Nephron (organoid): ENCODE results near the gene RFC4.
A peak's percentile ranks its signal among the peaks of the same experiment; 100 is the strongest.

Experiments used
- H3K27ac Mint-ChIP-seq, 3 experiments: 2 replicates each; pipeline ENCODE4 v1.8.0; 2020; ENCODE audit warnings: mixed read lengths in 3 of 3, mild to moderate bottlenecking in 2 of 3, moderate library complexity in 1 of 3
- H3K27me3 Mint-ChIP-seq: 2 replicates; pipeline ENCODE4 v1.8.0; 2021; ENCODE audit warnings: low read depth, mild to moderate bottlenecking, moderate library complexity, mixed read lengths
- H3K36me3 Mint-ChIP-seq: 2 replicates; pipeline ENCODE4 v1.8.0; 2020; ENCODE audit warnings: low read depth, mixed read lengths
- H3K4me1 Mint-ChIP-seq: 2 replicates; pipeline ENCODE4 v1.8.0; 2020; ENCODE audit warnings: mixed read lengths
- H3K4me3 Mint-ChIP-seq, 3 experiments: 2 replicates each; pipeline ENCODE4 v1.8.0; 2020; ENCODE audit warnings: mild to moderate bottlenecking in 3 of 3, mixed read lengths in 3 of 3, moderate library complexity in 2 of 3
- H3K9me3 Mint-ChIP-seq: 2 replicates; pipeline ENCODE4 v1.8.0; 2020; ENCODE audit warnings: mixed read lengths
- CTCF ChIP-seq, 3 experiments: fragments of 200-600 bp; sonication (generic); IDR thresholded peaks; one replicate each; pipeline ENCODE4 v1.5.0; 2021; ENCODE audit warnings: antibody characterized with exemption in 3 of 3; ENCODE audit not compliant: unreplicated experiment in 3 of 3

The RFC4 gene

GRCh38 chr3:186754006-186754405, 52.3 kb downstream of the RFC4 start:
- no peak overlapping the region for H3K27ac Mint-ChIP-seq
- no peaks in the 10 kb centered on the region for H3K4me1 Mint-ChIP-seq
- no peak for TF ChIP-seq CTCF (IDR thresholded peaks at IDR 0.05; ENCODE audit: unreplicated experiment in 3 of 3)
- H3K36me3 Mint-ChIP-seq = no peaks in the 10 kb centered on the region
- H3K27me3 Mint-ChIP-seq = peaks cover 19% of the 10 kb centered on the region
- H3K9me3 Mint-ChIP-seq = no peaks in the 10 kb centered on the region
- H3K4me3 Mint-ChIP-seq = no peak overlapping the region

GRCh38 chr3:186751480-186751879, 54.8 kb downstream of the RFC4 start:
- Mint-ChIP-seq H3K27me3 (peaks cover 4% of the 10 kb centered on the region), H3K4me3 (no peak overlapping the region), H3K36me3 (no peaks in the 10 kb centered on the region), H3K4me1 (no peaks in the 10 kb centered on the region), H3K9me3 (no peaks in the 10 kb centered on the region), H3K27ac (no peak overlapping the region)
- TF ChIP-seq CTCF (IDR thresholded peaks at IDR 0.05; ENCODE audit: unreplicated experiment in 3 of 3) = no peak

- no peak for TF ChIP-seq CTCF (IDR thresholded peaks at IDR 0.05; ENCODE audit: unreplicated experiment in 3 of 3)
- no peak overlapping the region for H3K27ac Mint-ChIP-seq
- peaks cover 7% of the 10 kb centered on the region for H3K27me3 Mint-ChIP-seq
- no peaks in the 10 kb centered on the region for H3K9me3 Mint-ChIP-seq
- H3K36me3 Mint-ChIP-seq = no peaks in the 10 kb centered on the region
- H3K4me3 Mint-ChIP-seq = no peak overlapping the region
- peaks cover 5% of the 10 kb centered on the region for H3K4me1 Mint-ChIP-seq
Observed at GRCh38 chr3:186750316-186750715, 56.0 kb downstream of the RFC4 start.

GRCh38 chr3:186746008-186746407, 60.3 kb downstream of the RFC4 start:
- peak overlapping the region in 2 of 3 experiments; percentile 37 to 84 for H3K27ac Mint-ChIP-seq
- H3K9me3 Mint-ChIP-seq = no peaks in the 10 kb centered on the region
- peak overlapping the region in 1 of 3 experiments; percentile 24 for H3K4me3 Mint-ChIP-seq
- H3K27me3 Mint-ChIP-seq = peaks cover 17% of the 10 kb centered on the region
- H3K36me3 Mint-ChIP-seq = no peaks in the 10 kb centered on the region
- no peak for TF ChIP-seq CTCF (IDR thresholded peaks at IDR 0.05; ENCODE audit: unreplicated experiment in 3 of 3)
- peaks cover 5% of the 10 kb centered on the region for H3K4me1 Mint-ChIP-seq

- Mint-ChIP-seq H3K27me3 (peaks cover 17% of the 10 kb centered on the region), H3K36me3 (no peaks in the 10 kb centered on the region), H3K4me3 (no peak overlapping the region), H3K27ac (no peak overlapping the region), H3K4me1 (peaks cover 5% of the 10 kb centered on the region), H3K9me3 (no peaks in the 10 kb centered on the region)
- TF ChIP-seq CTCF (IDR thresholded peaks at IDR 0.05; ENCODE audit: unreplicated experiment in 3 of 3) = no peak
Observed at GRCh38 chr3:186743666-186744065, 62.6 kb downstream of the RFC4 start.

GRCh38 chr3:186742618-186743380, 63.5 kb downstream of the RFC4 start:
- Mint-ChIP-seq H3K4me3 (no peak overlapping the region), H3K9me3 (no peaks in the 10 kb centered on the region), H3K36me3 (no peaks in the 10 kb centered on the region), H3K27me3 (peaks cover 17% of the 10 kb centered on the region), H3K4me1 (peaks cover 5% of the 10 kb centered on the region), H3K27ac (no peak overlapping the region)
- no peak for TF ChIP-seq CTCF (IDR thresholded peaks at IDR 0.05; ENCODE audit: unreplicated experiment in 3 of 3)
